OCI-LY1 (cell line): ENCODE results near the gene FOXC1.

Experiments used
- H2AFZ ChIP-seq: fragments of 200-600 bp; sonication (generic), shearing (Covaris generic); 2 replicates; pipeline ENCODE4 v1.6.0; 2014; ENCODE audit warnings: antibody characterized with exemption, mild to moderate bottlenecking, low read length
- H3F3A ChIP-seq: fragments of 200-600 bp; sonication (generic), shearing (Covaris generic); 2 replicates; pipeline ENCODE4 v1.6.0; 2014; ENCODE audit warnings: mild to moderate bottlenecking, antibody characterized with exemption, low read length, moderate library complexity; ENCODE audit not compliant: insufficient read depth
- H3K27ac ChIP-seq: fragments of 200-600 bp; sonication (generic); 2 replicates; pipeline ENCODE4 v1.5.1; 2014; ENCODE audit warnings: low read length, mixed run types, mild to moderate bottlenecking, low read depth; ENCODE audit not compliant: poor library complexity, severe bottlenecking
- H3K27me3 ChIP-seq: fragments of 200-600 bp; sonication (generic); 2 replicates; pipeline ENCODE4 v1.6.0; 2014; ENCODE audit warnings: antibody characterized with exemption, mild to moderate bottlenecking, low read length, moderate library complexity; ENCODE audit not compliant: insufficient read depth
- H3K36me3 ChIP-seq: fragments of 200-600 bp; sonication (generic); 2 replicates; pipeline ENCODE4 v1.6.1; 2014; ENCODE audit warnings: mild to moderate bottlenecking, antibody characterized with exemption, low read length, moderate library complexity, mixed read lengths; ENCODE audit not compliant: insufficient read depth
- H3K4me1 ChIP-seq: fragments of 200-600 bp; sonication (generic); 2 replicates; pipeline ENCODE4 v1.5.1; 2014; ENCODE audit warnings: mild to moderate bottlenecking, low read length, moderate library complexity; ENCODE audit not compliant: insufficient read depth, severe bottlenecking
- H3K4me2 ChIP-seq: fragments of 200-600 bp; sonication (generic), shearing (Covaris generic); 2 replicates; pipeline ENCODE4 v1.6.1; 2014; ENCODE audit warnings: low read length
- H3K4me3 ChIP-seq: fragments of 200-600 bp; sonication (generic); 2 replicates; pipeline ENCODE4 v1.5.1; 2014; ENCODE audit warnings: low read length, low read depth, mild to moderate bottlenecking, mixed read lengths; ENCODE audit not compliant: poor library complexity, severe bottlenecking
- H3K79me2 ChIP-seq: fragments of 200-600 bp; shearing (Covaris generic); 2 replicates; pipeline ENCODE4 v1.6.1; 2016; ENCODE audit warnings: mixed run types, low read length, mixed read lengths; ENCODE audit not compliant: insufficient read depth
- H3K9ac ChIP-seq: fragments of 200-600 bp; sonication (generic), shearing (Covaris generic); 2 replicates; pipeline ENCODE4 v1.6.1; 2014; ENCODE audit warnings: mild to moderate bottlenecking, low read length, mixed read lengths
- H3K9me2 ChIP-seq: fragments of 200-600 bp; sonication (generic), shearing (Covaris generic); 2 replicates; pipeline ENCODE4 v1.6.1; 2014; ENCODE audit warnings: low read depth, mild to moderate bottlenecking, low read length, mixed read lengths
- H3K9me3 ChIP-seq: fragments of 200-600 bp; shearing (Covaris generic); 2 replicates; pipeline ENCODE4 v1.6.1; 2014; ENCODE audit warnings: low read length, mixed read lengths
- H4K20me1 ChIP-seq: fragments of 200-600 bp; sonication (generic), shearing (Covaris generic); 2 replicates; pipeline ENCODE4 v1.6.0; 2016; ENCODE audit warnings: mild to moderate bottlenecking, low read length; ENCODE audit not compliant: insufficient read depth
- EZH2 ChIP-seq: fragments of 200-600 bp; sonication (generic), shearing (Covaris generic); IDR thresholded peaks from 2 replicates; pipeline ENCODE4 v1.8.0; 2017; ENCODE audit warnings: borderline replicate concordance, mixed run types, mild to moderate bottlenecking, antibody characterized with exemption, low read length, moderate library complexity, mixed read lengths
- TF ChIP-seq, protein P1 (sequence below): fragments of 200-600 bp; sonication (generic), shearing (Covaris generic); IDR thresholded peaks from 2 replicates; pipeline ENCODE4 v1.5.1; 2017; ENCODE audit warnings: mild to moderate bottlenecking, antibody characterized with exemption, low read length, moderate library complexity, mixed read lengths

Gene FOXC1

DNA sequence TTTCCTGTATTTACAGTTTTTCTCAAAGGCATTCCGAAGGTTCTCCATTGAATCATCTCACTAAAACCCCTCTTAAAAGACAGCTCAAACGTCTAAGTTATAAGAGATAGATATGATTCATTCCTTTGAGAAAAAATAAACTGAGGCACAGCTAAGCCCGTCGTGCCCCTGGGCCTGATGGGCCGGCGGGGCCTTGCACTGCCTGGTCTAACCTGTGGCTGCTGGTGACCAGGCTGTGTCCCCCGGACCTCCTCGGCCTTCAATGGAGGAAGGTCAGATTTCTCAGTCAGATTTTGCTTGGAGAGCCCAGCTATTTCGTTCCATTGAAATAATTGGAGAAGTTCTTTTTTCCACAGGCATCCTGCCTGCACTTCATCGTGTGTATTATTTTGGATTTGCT, 11.3 kb upstream of the FOXC1 start:
- H4K20me1 ChIP-seq = no peaks in the 10 kb centered on the region
- no peak overlapping the region for H3K9ac ChIP-seq
- no peak overlapping the region for H3K4me2 ChIP-seq
- no peaks in the 10 kb centered on the region for H3K79me2 ChIP-seq
- H3K27me3 ChIP-seq = peaks cover 12% of the 10 kb centered on the region; the same call in 1 of the 2 replicates
- no peaks in the 10 kb centered on the region for H3K4me1 ChIP-seq
- no peak overlapping the region for H3K27ac ChIP-seq
- H3K9me3 ChIP-seq = no peaks in the 10 kb centered on the region
- no peaks in the 10 kb centered on the region for H3K36me3 ChIP-seq
- H2AFZ ChIP-seq = no peak overlapping the region
- H3F3A ChIP-seq = no peaks in the 10 kb centered on the region
- no peak for TF ChIP-seq EZH2
- TF ChIP-seq, protein P1, sequence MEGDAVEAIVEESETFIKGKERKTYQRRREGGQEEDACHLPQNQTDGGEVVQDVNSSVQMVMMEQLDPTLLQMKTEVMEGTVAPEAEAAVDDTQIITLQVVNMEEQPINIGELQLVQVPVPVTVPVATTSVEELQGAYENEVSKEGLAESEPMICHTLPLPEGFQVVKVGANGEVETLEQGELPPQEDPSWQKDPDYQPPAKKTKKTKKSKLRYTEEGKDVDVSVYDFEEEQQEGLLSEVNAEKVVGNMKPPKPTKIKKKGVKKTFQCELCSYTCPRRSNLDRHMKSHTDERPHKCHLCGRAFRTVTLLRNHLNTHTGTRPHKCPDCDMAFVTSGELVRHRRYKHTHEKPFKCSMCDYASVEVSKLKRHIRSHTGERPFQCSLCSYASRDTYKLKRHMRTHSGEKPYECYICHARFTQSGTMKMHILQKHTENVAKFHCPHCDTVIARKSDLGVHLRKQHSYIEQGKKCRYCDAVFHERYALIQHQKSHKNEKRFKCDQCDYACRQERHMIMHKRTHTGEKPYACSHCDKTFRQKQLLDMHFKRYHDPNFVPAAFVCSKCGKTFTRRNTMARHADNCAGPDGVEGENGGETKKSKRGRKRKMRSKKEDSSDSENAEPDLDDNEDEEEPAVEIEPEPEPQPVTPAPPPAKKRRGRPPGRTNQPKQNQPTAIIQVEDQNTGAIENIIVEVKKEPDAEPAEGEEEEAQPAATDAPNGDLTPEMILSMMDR = no peak
- H3K4me3 ChIP-seq = no peak overlapping the region
- H3K9me2 ChIP-seq = no peaks in the 10 kb centered on the region

DNA sequence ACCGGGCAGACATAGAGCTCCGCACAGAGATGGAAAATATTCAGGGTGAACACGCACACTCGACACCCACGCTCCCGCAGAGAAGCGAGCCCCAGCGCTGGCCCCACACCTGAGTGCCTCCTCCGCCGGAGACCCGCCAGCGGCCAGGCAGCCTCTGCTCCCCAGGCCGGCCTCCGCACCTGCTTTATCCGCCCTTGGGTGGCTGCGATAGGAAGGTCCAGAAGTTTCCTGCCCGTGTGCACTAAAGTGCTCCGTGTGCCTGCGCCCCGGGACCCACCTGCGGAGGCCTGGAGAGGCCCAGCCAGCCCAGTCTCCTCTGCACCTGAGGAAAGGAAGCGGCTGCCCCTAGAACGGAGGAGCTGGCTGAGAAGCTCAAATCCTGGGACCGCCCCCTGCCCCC, 10.8 kb upstream of the FOXC1 start:
- Histone ChIP-seq H3K27ac (no peak overlapping the region), H3K4me2 (no peak overlapping the region), H3K4me1 (peaks cover under 1% of the 10 kb centered on the region), H3K9me2 (no peaks in the 10 kb centered on the region), H4K20me1 (no peaks in the 10 kb centered on the region), H2AFZ (no peak overlapping the region), H3K9me3 (no peaks in the 10 kb centered on the region), H3F3A (no peaks in the 10 kb centered on the region), H3K36me3 (no peaks in the 10 kb centered on the region), H3K27me3 (peaks cover 12% of the 10 kb centered on the region; the same call in 1 of the 2 replicates), H3K79me2 (no peaks in the 10 kb centered on the region), H3K9ac (no peak overlapping the region), H3K4me3 (no peak overlapping the region)
- no peak for TF ChIP-seq EZH2
- TF ChIP-seq, protein P1 = no peak

DNA sequence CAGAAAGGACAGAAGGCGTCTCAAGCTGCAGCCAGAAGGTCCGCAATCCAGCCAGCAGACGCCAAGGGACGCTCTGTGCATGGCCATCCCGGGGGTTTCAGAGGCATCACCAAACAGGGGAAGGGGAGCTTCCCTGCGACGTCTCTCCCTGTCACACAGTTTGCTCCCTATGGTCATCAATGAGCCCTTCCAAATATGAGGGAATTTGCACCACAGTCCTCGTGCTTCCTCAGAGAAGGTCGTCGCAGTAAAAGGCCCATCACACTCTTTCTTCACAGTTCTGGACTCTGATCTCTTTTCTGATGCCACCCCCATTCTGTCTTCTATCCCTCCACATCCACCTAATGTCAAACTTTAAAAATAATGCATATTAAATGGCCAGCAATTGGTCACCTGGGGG, 10.2 kb upstream of the FOXC1 start:
- Histone ChIP-seq H3K9me3 (no peaks in the 10 kb centered on the region), H4K20me1 (no peaks in the 10 kb centered on the region), H3F3A (no peaks in the 10 kb centered on the region), H3K36me3 (no peaks in the 10 kb centered on the region), H3K79me2 (no peaks in the 10 kb centered on the region), H3K4me2 (no peak overlapping the region), H2AFZ (no peak overlapping the region), H3K9ac (no peak overlapping the region), H3K4me3 (no peak overlapping the region), H3K4me1 (peaks cover 4% of the 10 kb centered on the region), H3K27ac (no peak overlapping the region), H3K9me2 (no peaks in the 10 kb centered on the region), H3K27me3 (peaks cover 12% of the 10 kb centered on the region; the same call in 1 of the 2 replicates)
- TF ChIP-seq EZH2 = no peak
- TF ChIP-seq, protein P1 = no peak
